Choroid plexus epithelial cell (primary cell): ENCODE results near the gene GOLGA1.

ENCODE experiments used
- DNase-seq: peaks from one replicate; pipeline ENCODE4 v3.0.0-alpha.2; 2010; ENCODE audit warnings: low read depth
- H3K4me3 ChIP-seq: 2 replicates; pipeline ENCODE4 v1.5.1; 2011; ENCODE audit warnings: low read depth, mild to moderate bottlenecking, control low read depth, low read length, moderate library complexity
- CTCF ChIP-seq: conservative IDR thresholded peaks from 2 replicates; pipeline ENCODE4 v1.5.1; 2011; ENCODE audit warnings: low read depth, mild to moderate bottlenecking, control low read depth, inconsistent platforms, low read length, moderate library complexity

Gene GOLGA1

GRCh38 chr9:124859803-124860581 lies 80.9 kb downstream of the GOLGA1 start:
- no peak for DNase-seq
- TF ChIP-seq CTCF: no peak
- H3K4me3 ChIP-seq: peak overlapping the region; percentile 88

GRCh38 chr9:124858330-124859046 lies 82.4 kb downstream of the GOLGA1 start:
- no peak for DNase-seq
- peak; percentile 26 for TF ChIP-seq CTCF
- no peak overlapping the region for H3K4me3 ChIP-seq

GRCh38 chr9:124857533-124858162 lies 83.2 kb downstream of the GOLGA1 start:
- no peak overlapping the region for H3K4me3 ChIP-seq
- DNase-seq: no peak
- no peak for TF ChIP-seq CTCF

GRCh38 chr9:124855944-124856765 lies 84.7 kb downstream of the GOLGA1 start:
- peak; percentile 31 for DNase-seq
- peak; percentile 55 for TF ChIP-seq CTCF
- no peak overlapping the region for H3K4me3 ChIP-seq

GRCh38 chr9:124855566-124855943 lies 85.3 kb downstream of the GOLGA1 start:
- no peak for DNase-seq
- no peak for TF ChIP-seq CTCF
- H3K4me3 ChIP-seq: no peak overlapping the region

GRCh38 chr9:124854822-124855221 lies 86.1 kb downstream of the GOLGA1 start:
- TF ChIP-seq CTCF: no peak
- DNase-seq: no peak
- no peak overlapping the region for H3K4me3 ChIP-seq
